Activated B cell treated with CpG ODN at 0.5 μM for 24 hours (primary cell): ENCODE data around the gene NDRG3. TPM values are rescaled to one million over a fixed set of nuclear protein-coding genes. Genes with fewer than 3 reads are reported as not detected.
"Not testable (repeated sequence)": the region's sequence is repeated elsewhere in the genome, so short reads cannot be mapped to it uniquely, and the experiment has no call there.

Source experiments
- ATAC-seq: fragments of 200-7000 bp; cut with Tn5 transposase; one replicate; pipeline ENCODE4 v1.10.0; 2021; ENCODE audit warnings: low read depth, mild to moderate bottlenecking, moderate library complexity
- CTCF ChIA-PET: fragments of 350-600 bp; sonication (Branson Sonifier 250); formaldehyde crosslinking; loops from one replicate; lab custom pipeline; 2021; ENCODE audit warnings: antibody characterized with exemption; lab: Charles Lee
- POLR2A ChIA-PET: fragments of 350-600 bp; sonication (Branson Sonifier 250); formaldehyde crosslinking; loops from one replicate; lab custom pipeline; 2021; ENCODE audit warnings: antibody characterized with exemption; lab: Charles Lee
- DNase-seq: peaks from one replicate; pipeline ENCODE4 v3.0.0; 2022
- H3K27ac Mint-ChIP-seq: one replicate; pipeline ENCODE4 v1.8.0; 2020; ENCODE audit warnings: mixed read lengths
- H3K27me3 Mint-ChIP-seq: one replicate; pipeline ENCODE4 v1.8.0; 2021; ENCODE audit warnings: mixed read lengths
- H3K36me3 Mint-ChIP-seq: one replicate; pipeline ENCODE4 v1.8.0; 2021; ENCODE audit warnings: low read depth, mixed read lengths
- H3K4me1 Mint-ChIP-seq: one replicate; pipeline ENCODE4 v1.8.0; 2021; ENCODE audit warnings: mixed read lengths
- H3K4me3 Mint-ChIP-seq: one replicate; pipeline ENCODE4 v1.8.0; 2020; ENCODE audit warnings: mild to moderate bottlenecking, mixed read lengths
- H3K9me3 Mint-ChIP-seq: one replicate; pipeline ENCODE4 v1.8.0; 2020; ENCODE audit warnings: mixed read lengths
- CTCF ChIP-seq: fragments of 200-600 bp; IDR thresholded peaks from one replicate; pipeline ENCODE4 v1.8.0; 2022; ENCODE audit warnings: antibody characterized with exemption, mild to moderate bottlenecking
- intact Hi-C: fragments of 100-400 bp; cut with micrococcal nuclease; formaldehyde crosslinking; loops from one replicate; pipeline ENCODE4 v1.15.1; 2024
- total RNA-seq: library from RNA; stranded (reverse); gene quantifications from 2 replicates; pipeline ENCODE4 v1.2.3, GENCODE V29; 2022

NDRG3 gene
- total RNA-seq, 1 donor from 2014 or later, result 21.4 TPM

- Mint-ChIP-seq H3K27me3 (no peaks in the 10 kb centered on the region), H3K27ac (no peak overlapping the region), H3K4me3 (no peak overlapping the region), H3K4me1 (no peaks in the 10 kb centered on the region), H3K9me3 (no peaks in the 10 kb centered on the region), H3K36me3 (peaks cover 60% of the 10 kb centered on the region)
- no peak for TF ChIP-seq CTCF
- ATAC-seq (no peak), DNase-seq (no peak)
- intact Hi-C loops, result no loop called here
- CTCF ChIA-PET, result no interaction called here
- POLR2A ChIA-PET, result no interaction called here
These were observed 61.1 kb downstream of the NDRG3 start for GRCh38 chr20:36684747-36685146.

- TF ChIP-seq CTCF, result no peak
- Mint-ChIP-seq H3K27ac (no peak overlapping the region), H3K36me3 (peaks cover 63% of the 10 kb centered on the region), H3K4me3 (no peak overlapping the region), H3K4me1 (no peaks in the 10 kb centered on the region), H3K9me3 (no peaks in the 10 kb centered on the region), H3K27me3 (no peaks in the 10 kb centered on the region)
- ChIA-PET CTCF (no interaction called here), POLR2A (no interaction called here)
- intact Hi-C loops, result no loop called here
- ATAC-seq, result no peak
- DNase-seq, result no peak
These were observed 63.6 kb downstream of the NDRG3 start for GRCh38 chr20:36682311-36682710.

- Mint-ChIP-seq H3K4me3 (no peak overlapping the region), H3K9me3 (no peaks in the 10 kb centered on the region), H3K36me3 (peaks cover 36% of the 10 kb centered on the region), H3K27ac (no peak overlapping the region), H3K27me3 (no peaks in the 10 kb centered on the region), H3K4me1 (no peaks in the 10 kb centered on the region)
- ChIA-PET POLR2A (no interaction called here), CTCF (no interaction called here)
- ATAC-seq, result no peak
- intact Hi-C loops, result no loop called here
- no peak for TF ChIP-seq CTCF
- no peak for DNase-seq
These were observed 68.5 kb downstream of the NDRG3 start for GRCh38 chr20:36677422-36677771.

- H3K9me3 Mint-ChIP-seq, result no peaks in the 10 kb centered on the region
- DNase-seq (no peak), ATAC-seq (no peak)
- H3K4me3 Mint-ChIP-seq, result no peak overlapping the region
- ChIA-PET POLR2A (no interaction called here), CTCF (no interaction called here)
- intact Hi-C loops, result no loop called here
- TF ChIP-seq CTCF, result no peak
- H3K27me3 Mint-ChIP-seq, result no peaks in the 10 kb centered on the region
- peaks cover 34% of the 10 kb centered on the region for H3K36me3 Mint-ChIP-seq
- no peak overlapping the region for H3K27ac Mint-ChIP-seq
- no peaks in the 10 kb centered on the region for H3K4me1 Mint-ChIP-seq
These were observed 69.0 kb downstream of the NDRG3 start for GRCh38 chr20:36676701-36677421.

GRCh38 chr20:36675545-36675944, 70.3 kb downstream of the NDRG3 start:
- intact Hi-C loops, H3K9me3 Mint-ChIP-seq, H3K27ac Mint-ChIP-seq, DNase-seq, ATAC-seq, H3K4me1 Mint-ChIP-seq, H3K27me3 Mint-ChIP-seq, H3K4me3 Mint-ChIP-seq, CTCF ChIA-PET, POLR2A ChIA-PET: not testable (repeated sequence)
- peaks cover 29% of the 10 kb centered on the region for H3K36me3 Mint-ChIP-seq

GRCh38 chr20:36672991-36673390, 72.9 kb downstream of the NDRG3 start:
- POLR2A ChIA-PET, result no interaction called here
- no peak overlapping the region for H3K4me3 Mint-ChIP-seq
- CTCF ChIA-PET, result no interaction called here
- no peak for TF ChIP-seq CTCF
- no peaks in the 10 kb centered on the region for H3K9me3 Mint-ChIP-seq
- no peak for DNase-seq
- intact Hi-C loops, result no loop called here
- no peak for ATAC-seq
- no peaks in the 10 kb centered on the region for H3K27me3 Mint-ChIP-seq
- peaks cover 24% of the 10 kb centered on the region for H3K36me3 Mint-ChIP-seq
- no peaks in the 10 kb centered on the region for H3K4me1 Mint-ChIP-seq
- H3K27ac Mint-ChIP-seq, result no peak overlapping the region
